AG10803 (cell line): ENCODE results near the gene FEN1.
A peak's percentile ranks its signal among the peaks of the same experiment; 100 is the strongest.

Experiments
- DNase-seq: peaks from one replicate; pipeline ENCODE4 v3.0.0; 2010; ENCODE audit warnings: low read depth
- H3K4me3 ChIP-seq: 2 replicates; pipeline ENCODE4 v1.5.1; 2011; ENCODE audit warnings: mild to moderate bottlenecking, low read length, control low read depth
- TF ChIP-seq, protein P1 (sequence below): conservative IDR thresholded peaks from 2 replicates; pipeline ENCODE4 v1.5.1; 2011; ENCODE audit warnings: mild to moderate bottlenecking, low read length, control low read depth, inconsistent platforms

FEN1 gene

DNA sequence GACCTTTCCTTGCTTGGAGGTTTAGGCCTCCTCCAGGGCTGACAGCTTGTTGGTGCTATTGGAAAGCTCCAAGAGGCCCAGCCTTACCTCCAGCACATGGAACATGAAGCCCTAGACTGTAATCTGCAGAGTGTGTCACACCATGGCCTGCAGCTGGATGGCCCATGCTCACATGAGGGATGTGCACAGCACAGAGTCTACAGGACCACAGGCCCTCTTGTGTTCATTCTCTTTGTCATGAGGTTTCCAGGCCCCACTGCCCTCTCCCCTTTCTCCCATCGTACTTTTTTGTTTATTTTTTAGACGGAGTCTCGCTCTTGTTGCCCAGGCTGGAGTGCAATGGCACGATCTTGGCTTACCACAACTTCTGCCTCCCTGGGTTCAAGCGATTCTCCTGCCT lies 14.1 kb downstream of the FEN1 start:
- TF ChIP-seq, protein P1, sequence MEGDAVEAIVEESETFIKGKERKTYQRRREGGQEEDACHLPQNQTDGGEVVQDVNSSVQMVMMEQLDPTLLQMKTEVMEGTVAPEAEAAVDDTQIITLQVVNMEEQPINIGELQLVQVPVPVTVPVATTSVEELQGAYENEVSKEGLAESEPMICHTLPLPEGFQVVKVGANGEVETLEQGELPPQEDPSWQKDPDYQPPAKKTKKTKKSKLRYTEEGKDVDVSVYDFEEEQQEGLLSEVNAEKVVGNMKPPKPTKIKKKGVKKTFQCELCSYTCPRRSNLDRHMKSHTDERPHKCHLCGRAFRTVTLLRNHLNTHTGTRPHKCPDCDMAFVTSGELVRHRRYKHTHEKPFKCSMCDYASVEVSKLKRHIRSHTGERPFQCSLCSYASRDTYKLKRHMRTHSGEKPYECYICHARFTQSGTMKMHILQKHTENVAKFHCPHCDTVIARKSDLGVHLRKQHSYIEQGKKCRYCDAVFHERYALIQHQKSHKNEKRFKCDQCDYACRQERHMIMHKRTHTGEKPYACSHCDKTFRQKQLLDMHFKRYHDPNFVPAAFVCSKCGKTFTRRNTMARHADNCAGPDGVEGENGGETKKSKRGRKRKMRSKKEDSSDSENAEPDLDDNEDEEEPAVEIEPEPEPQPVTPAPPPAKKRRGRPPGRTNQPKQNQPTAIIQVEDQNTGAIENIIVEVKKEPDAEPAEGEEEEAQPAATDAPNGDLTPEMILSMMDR: no peak
- H3K4me3 ChIP-seq: no peak overlapping the region

DNA sequence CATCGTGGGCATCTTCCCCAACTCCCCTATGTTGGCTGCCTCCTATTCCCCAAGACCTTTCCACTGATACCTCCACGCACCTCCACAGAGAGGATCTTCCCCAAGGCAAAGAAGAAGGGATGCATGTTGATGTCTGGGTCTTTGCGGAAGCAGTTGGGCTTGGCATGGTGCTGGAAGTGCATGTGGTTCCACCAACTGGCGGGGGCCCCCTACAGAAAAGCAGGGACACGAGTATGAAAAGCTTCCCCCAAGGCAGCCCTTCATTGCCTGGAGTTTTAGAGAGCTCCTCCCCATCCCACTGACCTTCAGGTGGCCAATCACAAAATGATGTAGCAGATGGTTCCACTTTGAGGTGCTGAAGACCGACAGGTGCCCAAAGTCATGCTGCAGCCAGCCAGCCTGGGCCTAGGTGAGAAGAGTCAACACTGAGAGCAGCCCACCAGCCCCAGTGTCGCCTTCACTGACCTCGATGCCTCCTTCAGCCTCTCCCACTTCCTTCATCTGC lies 18.0 kb downstream of the FEN1 start:
- TF ChIP-seq, protein P1: no peak
- no peak for DNase-seq
- no peak overlapping the region for H3K4me3 ChIP-seq

More for the DNA sequence above, 14.1 kb downstream of the FEN1 start:
- no peak for DNase-seq

DNA sequence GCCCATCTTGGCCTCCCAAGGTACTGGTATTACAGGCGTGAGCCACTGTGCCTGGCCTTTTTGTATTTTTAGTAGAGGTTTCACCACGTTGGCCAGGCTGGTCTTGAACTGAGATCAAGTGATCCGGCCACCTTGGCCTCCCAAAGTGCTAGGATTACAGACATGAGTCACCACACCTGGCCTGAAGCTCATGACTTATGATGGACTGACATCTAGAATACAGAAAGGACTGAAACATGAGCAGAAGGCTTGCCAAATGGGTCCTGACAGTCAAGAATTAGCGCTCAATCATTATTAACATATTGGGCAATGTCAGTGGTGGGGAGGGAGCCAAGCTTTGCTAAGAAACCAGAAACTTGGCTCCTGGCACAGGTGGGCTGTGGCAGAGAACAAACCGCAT lies 19.1 kb downstream of the FEN1 start:
- no peak overlapping the region for H3K4me3 ChIP-seq
- TF ChIP-seq, protein P1: no peak
- no peak for DNase-seq

DNA sequence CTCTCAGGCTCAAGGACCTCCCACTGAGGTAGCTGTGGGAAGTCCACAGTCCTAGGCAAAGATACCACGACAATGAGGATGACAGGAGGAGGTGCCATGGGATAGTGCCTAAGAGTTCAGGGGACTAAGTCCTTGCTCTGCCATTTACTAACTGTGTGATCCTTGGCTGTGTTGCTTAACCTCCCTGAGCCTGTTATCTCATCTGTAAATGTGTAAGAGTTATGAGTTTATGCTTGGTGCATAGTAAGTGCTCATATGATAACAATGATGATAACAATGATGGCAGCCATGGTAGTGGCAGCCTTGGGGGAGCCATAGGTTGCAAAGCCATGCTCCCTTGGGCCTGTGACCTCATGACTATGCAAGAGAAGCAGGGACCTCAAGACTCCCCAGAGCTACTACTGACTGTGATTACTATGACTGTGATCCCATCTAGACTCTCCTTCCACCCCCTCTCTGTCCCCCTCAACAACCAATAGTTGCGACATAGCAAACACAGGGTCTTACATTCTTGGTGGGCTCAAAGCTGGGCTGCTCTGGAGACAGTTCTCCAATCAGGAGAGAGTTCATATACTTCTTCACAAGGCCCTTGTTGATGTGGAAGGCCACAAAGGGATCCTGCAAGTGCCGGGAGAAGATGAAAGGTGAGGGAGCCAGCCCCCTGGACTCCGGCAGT lies 20.2 kb downstream of the FEN1 start:
- no peak overlapping the region for H3K4me3 ChIP-seq
- TF ChIP-seq, protein P1: no peak
- no peak for DNase-seq

DNA sequence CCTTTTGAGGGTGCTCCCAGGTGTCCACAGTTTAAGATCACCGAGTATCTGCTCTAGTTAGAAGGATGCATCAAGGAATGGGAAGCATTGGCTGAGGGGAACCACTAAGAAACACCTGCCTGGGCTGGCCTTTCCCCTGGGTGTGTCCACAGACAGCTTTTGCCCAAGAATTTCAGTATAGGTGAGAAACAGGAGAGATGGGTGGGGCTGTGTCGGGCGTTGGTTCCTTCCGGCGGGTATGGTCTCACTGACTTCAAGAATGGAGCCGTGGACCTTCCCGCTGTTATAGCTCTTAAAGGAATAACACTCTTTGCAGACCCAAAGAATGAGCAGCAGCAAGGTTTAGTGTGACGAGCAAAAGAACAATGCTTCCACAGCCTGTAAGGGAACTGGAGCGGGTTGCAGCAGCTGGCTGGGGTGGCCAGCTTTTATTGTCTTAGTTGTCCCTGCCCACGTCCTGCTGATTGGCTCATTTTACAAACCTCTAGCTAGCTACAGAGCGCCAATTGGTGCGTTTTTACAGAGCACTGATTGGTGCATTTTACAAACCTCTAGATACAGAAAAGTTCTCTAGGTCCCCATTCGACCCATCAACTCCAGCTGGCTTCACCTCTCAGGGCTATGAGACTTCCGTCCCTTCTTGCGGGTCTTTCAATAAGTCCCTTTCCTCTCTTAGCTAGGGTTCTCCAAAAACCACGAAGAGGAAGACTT lies 21.7 kb downstream of the FEN1 start:
- DNase-seq: peak; percentile 18
- TF ChIP-seq, protein P1: no peak
- peak overlapping the region; percentile 92 for H3K4me3 ChIP-seq

DNA sequence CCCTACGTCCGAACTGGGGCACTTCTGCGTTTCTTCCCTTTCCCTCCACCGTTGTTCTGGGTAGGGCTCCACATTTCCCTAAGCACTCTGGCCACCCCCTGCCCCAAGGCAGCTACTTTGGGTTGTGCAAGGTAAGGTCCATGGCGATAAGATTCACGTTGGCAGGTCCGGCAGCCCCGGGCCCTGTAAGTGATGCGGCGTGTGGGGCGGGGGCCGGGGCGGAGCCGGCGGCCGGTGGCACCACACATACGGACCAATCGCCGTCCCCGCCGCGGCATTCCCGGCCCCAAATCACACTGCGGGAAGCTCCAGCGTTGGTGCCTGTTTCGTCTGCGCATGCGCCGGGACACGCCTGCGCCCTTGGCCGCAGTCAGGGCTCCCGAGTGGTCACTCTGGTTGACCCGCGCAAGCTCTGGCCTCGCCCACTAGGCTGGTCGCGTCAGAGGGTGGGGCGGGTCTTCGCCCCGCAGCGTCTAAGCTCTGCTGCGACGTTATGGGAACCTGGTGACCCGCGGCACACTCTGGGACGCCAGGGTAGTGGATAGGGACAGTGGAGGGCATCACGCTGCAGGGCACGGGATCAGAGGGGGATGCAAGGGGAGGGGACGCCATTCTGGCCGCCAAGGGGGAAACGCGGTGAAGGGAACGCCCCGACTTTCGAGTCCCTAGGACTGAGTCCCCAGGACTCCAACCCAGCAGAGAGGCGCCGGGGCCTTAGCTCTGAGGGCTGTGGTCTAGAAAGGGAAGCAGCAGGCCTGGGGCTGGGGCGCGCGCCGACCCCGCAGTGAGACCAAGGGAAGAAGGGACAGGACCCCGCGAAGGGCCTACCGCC lies 22.5 kb downstream of the FEN1 start:
- peak overlapping the region; percentile 92 for H3K4me3 ChIP-seq
- peak; percentile 90 for DNase-seq
- TF ChIP-seq, protein P1: no peak
